Osteocyte (in vitro differentiated cells): ENCODE results near the gene MRPL10. TPM values are rescaled to one million over a fixed set of nuclear protein-coding genes. Genes with fewer than 3 reads are reported as not detected.

Experiments used
- DNase-seq: peaks from one replicate; pipeline ENCODE4 v3.0.0; 2021; ENCODE audit warnings: mixed read lengths; ENCODE audit not compliant: unreplicated experiment; ENCODE audit errors: extremely low spot score
- H3K27ac Mint-ChIP-seq: one replicate; pipeline ENCODE4 v1.8.0; 2021; ENCODE audit warnings: mild to moderate bottlenecking, mixed read lengths; ENCODE audit not compliant: unreplicated experiment
- H3K27me3 Mint-ChIP-seq: one replicate; pipeline ENCODE4 v1.8.0; 2021; ENCODE audit warnings: mixed read lengths; ENCODE audit not compliant: unreplicated experiment
- H3K36me3 Mint-ChIP-seq: one replicate; pipeline ENCODE4 v1.8.0; 2021; ENCODE audit warnings: mixed read lengths; ENCODE audit not compliant: unreplicated experiment
- H3K4me1 Mint-ChIP-seq: one replicate; pipeline ENCODE4 v1.8.0; 2021; ENCODE audit warnings: mixed read lengths; ENCODE audit not compliant: unreplicated experiment
- H3K4me3 Mint-ChIP-seq: one replicate; pipeline ENCODE4 v1.8.0; 2021; ENCODE audit warnings: mild to moderate bottlenecking, moderate library complexity, mixed read lengths; ENCODE audit not compliant: unreplicated experiment
- H3K9me3 Mint-ChIP-seq: one replicate; pipeline ENCODE4 v1.8.0; 2021; ENCODE audit warnings: mixed read lengths; ENCODE audit not compliant: unreplicated experiment
- CTCF ChIP-seq: fragments of 200-600 bp; sonication (generic); IDR thresholded peaks from 2 replicates; pipeline ENCODE4 v1.5.0; 2021; ENCODE audit warnings: antibody characterized with exemption, mild to moderate bottlenecking, moderate library complexity
- total RNA-seq: library from RNA; stranded (reverse); gene quantifications from 2 replicates; pipeline ENCODE4 v1.2.1, GENCODE V29; 2021

MRPL10 gene
- total RNA-seq, 1 donor from 2014 or later, result 41.8 TPM

- peaks cover 15% of the 10 kb centered on the region for H3K36me3 Mint-ChIP-seq
- peak overlapping the region; percentile 89 for H3K4me3 Mint-ChIP-seq
- no peaks in the 10 kb centered on the region for H3K27me3 Mint-ChIP-seq
- no peak for TF ChIP-seq CTCF
- peaks cover 27% of the 10 kb centered on the region for H3K4me1 Mint-ChIP-seq
- no peaks in the 10 kb centered on the region for H3K9me3 Mint-ChIP-seq
- H3K27ac Mint-ChIP-seq, result peak overlapping the region; percentile 90
- DNase-seq, result no peak
These were observed 842 bp downstream of the MRPL10 start for GRCh38 chr17:47830396-47831002.

- Mint-ChIP-seq H3K27me3 (no peaks in the 10 kb centered on the region), H3K36me3 (peaks cover 15% of the 10 kb centered on the region), H3K9me3 (no peaks in the 10 kb centered on the region), H3K27ac (no peak overlapping the region), H3K4me3 (peak overlapping the region; percentile 89), H3K4me1 (peaks cover 27% of the 10 kb centered on the region)
- DNase-seq, result no peak
- TF ChIP-seq CTCF, result no peak
These were observed 1.5 kb downstream of the MRPL10 start for GRCh38 chr17:47829870-47830269.

- no peak overlapping the region for H3K4me3 Mint-ChIP-seq
- H3K27ac Mint-ChIP-seq, result no peak overlapping the region
- no peak for TF ChIP-seq CTCF
- no peak for DNase-seq
- peaks cover 20% of the 10 kb centered on the region for H3K36me3 Mint-ChIP-seq
- H3K27me3 Mint-ChIP-seq, result no peaks in the 10 kb centered on the region
- H3K4me1 Mint-ChIP-seq, result peaks cover 23% of the 10 kb centered on the region
- no peaks in the 10 kb centered on the region for H3K9me3 Mint-ChIP-seq
These were observed 7.8 kb downstream of the MRPL10 start for GRCh38 chr17:47823519-47823918.

GRCh38 chr17:47822785-47823184 lies 8.6 kb downstream of the MRPL10 start:
- Mint-ChIP-seq H3K9me3 (no peaks in the 10 kb centered on the region), H3K36me3 (peaks cover 18% of the 10 kb centered on the region), H3K4me3 (peak overlapping the region; percentile 40), H3K27me3 (no peaks in the 10 kb centered on the region), H3K4me1 (peaks cover 23% of the 10 kb centered on the region), H3K27ac (peak overlapping the region; percentile 27)
- TF ChIP-seq CTCF, result no peak
- DNase-seq, result no peak

GRCh38 chr17:47821424-47822391 lies 9.6 kb downstream of the MRPL10 start, which contains the start of gene OSBPL7:
OSBPL7 (minus strand) TSS chr17:47821794; CDS start chr17:47820278, 1,516 bp downstream.
- Mint-ChIP-seq H3K4me3 (peak within 1 kb of the TSS; percentile 98), H3K36me3 (peaks cover 19% of the 10 kb centered on the region), H3K4me1 (peaks cover 23% of the 10 kb centered on the region), H3K27ac (peak within 1 kb of the TSS; percentile 84), H3K27me3 (no peaks in the 10 kb centered on the region), H3K9me3 (no peaks in the 10 kb centered on the region)
- TF ChIP-seq CTCF, result peak; percentile 41
- peak; percentile 90 for DNase-seq
